Measurements from ENCODE around the gene KLHL12. TPM values are rescaled to one million over a fixed set of nuclear protein-coding genes. Genes with fewer than 3 reads are reported as not detected.

The KLHL12 gene
- polyA plus RNA-seq, 1 experiment, result 54.2 TPM

DNA sequence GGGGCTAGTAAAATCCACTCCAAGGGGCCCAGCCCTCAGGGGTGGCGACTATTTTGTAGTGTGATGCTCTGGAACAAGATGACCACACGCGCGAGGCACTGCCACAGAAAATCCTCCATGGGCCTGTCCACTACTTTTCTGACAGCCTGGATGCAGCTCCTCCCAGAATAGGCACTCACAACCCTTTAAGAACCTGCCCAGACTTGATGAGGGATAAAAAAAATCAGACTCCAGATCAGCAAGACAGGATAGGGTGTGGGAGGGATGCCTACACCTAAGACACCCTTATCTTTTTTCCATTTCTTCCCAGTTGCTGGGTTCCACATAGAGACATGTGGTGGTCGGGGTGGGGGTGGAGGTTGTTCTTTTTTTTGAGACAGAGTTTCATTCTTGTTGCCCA lies 82.8 kb downstream of the KLHL12 start:
- Histone ChIP-seq H3K4me3 (ENCODE audit: low read depth, low read length) (no peak overlapping the region), H3K9me3 (ENCODE audit: control insufficient read depth, insufficient read depth, low read length) (no peaks in the 10 kb centered on the region), H3K27me3 (ENCODE audit: control insufficient read depth, insufficient read depth, low read length) (peaks cover 4% of the 10 kb centered on the region), H3K27ac (ENCODE audit: low read depth, low read length) (no peak overlapping the region)
- no peak for DNase-seq (ENCODE audit: low read depth, low spot score)
- CTCF ChIA-PET, result no interaction called here
- POLR2A ChIA-PET, result no interaction called here
- TF ChIP-seq, protein P1, sequence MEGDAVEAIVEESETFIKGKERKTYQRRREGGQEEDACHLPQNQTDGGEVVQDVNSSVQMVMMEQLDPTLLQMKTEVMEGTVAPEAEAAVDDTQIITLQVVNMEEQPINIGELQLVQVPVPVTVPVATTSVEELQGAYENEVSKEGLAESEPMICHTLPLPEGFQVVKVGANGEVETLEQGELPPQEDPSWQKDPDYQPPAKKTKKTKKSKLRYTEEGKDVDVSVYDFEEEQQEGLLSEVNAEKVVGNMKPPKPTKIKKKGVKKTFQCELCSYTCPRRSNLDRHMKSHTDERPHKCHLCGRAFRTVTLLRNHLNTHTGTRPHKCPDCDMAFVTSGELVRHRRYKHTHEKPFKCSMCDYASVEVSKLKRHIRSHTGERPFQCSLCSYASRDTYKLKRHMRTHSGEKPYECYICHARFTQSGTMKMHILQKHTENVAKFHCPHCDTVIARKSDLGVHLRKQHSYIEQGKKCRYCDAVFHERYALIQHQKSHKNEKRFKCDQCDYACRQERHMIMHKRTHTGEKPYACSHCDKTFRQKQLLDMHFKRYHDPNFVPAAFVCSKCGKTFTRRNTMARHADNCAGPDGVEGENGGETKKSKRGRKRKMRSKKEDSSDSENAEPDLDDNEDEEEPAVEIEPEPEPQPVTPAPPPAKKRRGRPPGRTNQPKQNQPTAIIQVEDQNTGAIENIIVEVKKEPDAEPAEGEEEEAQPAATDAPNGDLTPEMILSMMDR (IDR thresholded peaks at IDR 0.05; ENCODE audit: low read depth, low read length), result no peak

DNA sequence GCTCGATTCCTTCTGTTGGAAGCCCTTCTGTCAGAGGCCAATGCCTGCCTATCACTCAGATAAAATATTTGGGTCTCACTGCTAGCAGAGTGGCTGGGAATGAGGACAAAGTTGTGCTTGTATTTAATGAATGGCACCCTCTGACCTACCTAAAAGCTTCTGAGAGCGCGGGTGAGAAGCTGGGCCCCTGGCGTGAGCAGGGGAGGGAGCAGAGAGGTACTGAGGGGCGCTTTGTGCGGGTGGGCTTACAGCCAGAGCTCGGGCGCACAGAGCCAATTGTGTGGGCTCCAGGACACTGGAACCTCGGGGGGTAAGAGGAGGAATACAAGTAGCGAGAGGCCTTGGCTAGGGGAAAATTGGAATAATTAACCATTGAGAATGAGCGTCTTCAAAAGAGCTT lies 84.0 kb downstream of the KLHL12 start:
- TF ChIP-seq, protein P1 (IDR thresholded peaks at IDR 0.05; ENCODE audit: low read depth, low read length), result no peak
- Histone ChIP-seq H3K27ac (ENCODE audit: low read depth, low read length) (no peak overlapping the region), H3K4me3 (ENCODE audit: low read depth, low read length) (no peak overlapping the region), H3K27me3 (ENCODE audit: control insufficient read depth, insufficient read depth, low read length) (peaks cover 7% of the 10 kb centered on the region), H3K9me3 (ENCODE audit: control insufficient read depth, insufficient read depth, low read length) (no peaks in the 10 kb centered on the region)
- ChIA-PET POLR2A (no interaction called here), CTCF (no interaction called here)
- no peak for DNase-seq (ENCODE audit: low read depth, low spot score)

Small RNAs within 50 kb of the gene (small RNA-seq; reads per million reads assigned to genes)
- gene RF00019 (ENCODE audit: insufficient read length, low read depth), result not detected

Other genes with a start within 250 kb of the KLHL12 start
- 0.01 and 0.04 TPM in 2 replicates for gene SYT2, start 216.8 kb downstream of the KLHL12 start, polyA plus RNA-seq (2011; rRNA removed)
- 62.7 and 79.1 TPM in 2 replicates for gene KDM5B, start 118.8 kb downstream of the KLHL12 start, polyA plus RNA-seq (2011; rRNA removed)
- 3.0 and 4.0 TPM in 2 replicates for gene PCAT6, start 116.3 kb downstream of the KLHL12 start, polyA plus RNA-seq (2011; rRNA removed)
- 11.5 and 12.6 TPM in 2 replicates for gene RABIF, start 38.1 kb downstream of the KLHL12 start, polyA plus RNA-seq (2011; rRNA removed)
- 120 and 124 TPM in 2 replicates for gene ADIPOR1, start 31.1 kb upstream of the KLHL12 start, polyA plus RNA-seq (2011; rRNA removed)
- gene CYB5R1, start 40.0 kb upstream of the KLHL12 start, polyA plus RNA-seq (2011; rRNA removed), result 43.6 and 44.8 TPM in 2 replicates
- 91.5 and 93.4 TPM in 2 replicates for gene TMEM183A, start 80.1 kb upstream of the KLHL12 start, polyA plus RNA-seq (2011; rRNA removed)
- gene PPFIA4, start 99.3 kb upstream of the KLHL12 start, polyA plus RNA-seq (2011; rRNA removed), result 0.82 and 1.5 TPM in 2 replicates
- not detected in 2 replicates for gene MYOG, start 158.8 kb upstream of the KLHL12 start, polyA plus RNA-seq (2011; rRNA removed)
- 1.7 and 2.1 TPM in 2 replicates for gene ADORA1, start 200.5 kb upstream of the KLHL12 start, polyA plus RNA-seq (2011; rRNA removed)
- 0.04 and 0.09 TPM in 2 replicates for gene MYBPH, start 248.6 kb upstream of the KLHL12 start, polyA plus RNA-seq (2011; rRNA removed)